HPDE6-E6E7 (cell line): ENCODE data around the gene ARIH2.
A peak's percentile ranks its signal among the peaks of the same experiment; 100 is the strongest.

Experiments used
- DNase-seq: peaks from one replicate; pipeline ENCODE4 v3.0.0; 2011; ENCODE audit warnings: missing footprints; ENCODE audit errors: extremely low spot score

ARIH2 gene

GRCh38 chr3:49019941-49020329 lies 101.3 kb downstream of the ARIH2 start:
- DNase-seq = no peak

- no peak for DNase-seq
Measured at GRCh38 chr3:49020330-49021212, 101.9 kb downstream of the ARIH2 start.

GRCh38 chr3:49021213-49021812 lies 102.7 kb downstream of the ARIH2 start:
- DNase-seq = peak; percentile 57

- peak; percentile 56 for DNase-seq
Measured at GRCh38 chr3:49021813-49022687, 103.4 kb downstream of the ARIH2 start, which contains the start of gene NDUFAF3. Gene NDUFAF3 (plus strand): TSS chr3:49022121. CDS start chr3:49022145, 24 bp downstream.

- no peak for DNase-seq
Measured at GRCh38 chr3:49022688-49023171, 104.1 kb downstream of the ARIH2 start.

GRCh38 chr3:49023775-49024174 lies 105.1 kb downstream of the ARIH2 start:
- DNase-seq = no peak

- no peak for DNase-seq
Measured at GRCh38 chr3:49024449-49024848, 105.8 kb downstream of the ARIH2 start.

GRCh38 chr3:49025005-49025792 lies 106.6 kb downstream of the ARIH2 start:
- no peak for DNase-seq

GRCh38 chr3:49025793-49026520 lies 107.3 kb downstream of the ARIH2 start:
- no peak for DNase-seq

GRCh38 chr3:49026536-49026935 lies 107.9 kb downstream of the ARIH2 start:
- DNase-seq = no peak

- DNase-seq = no peak
Measured at GRCh38 chr3:49027634-49028033, 109.0 kb downstream of the ARIH2 start.

GRCh38 chr3:49028298-49028672 lies 109.6 kb downstream of the ARIH2 start:
- DNase-seq = no peak

- no peak for DNase-seq
Measured at GRCh38 chr3:49028673-49029562, 110.3 kb downstream of the ARIH2 start, which contains the start of gene IMPDH2. Gene IMPDH2 (minus strand): TSS chr3:49029398. CDS start chr3:49029350, 48 bp downstream.

GRCh38 chr3:49029563-49029884 lies 110.9 kb downstream of the ARIH2 start:
- no peak for DNase-seq

GRCh38 chr3:49030321-49030720 lies 111.7 kb downstream of the ARIH2 start:
- DNase-seq = no peak

- no peak for DNase-seq
Measured at GRCh38 chr3:49032646-49033304, 114.1 kb downstream of the ARIH2 start.

- no peak for DNase-seq
Measured at GRCh38 chr3:49034650-49035049, 116.0 kb downstream of the ARIH2 start.

GRCh38 chr3:49035281-49035680 lies 116.6 kb downstream of the ARIH2 start:
- DNase-seq = no peak
